ENCODE measurements around the gene GPRIN3. TPM values are rescaled to one million over a fixed set of nuclear protein-coding genes. Genes with fewer than 3 reads are reported as not detected.
"Not testable (repeated sequence)": the region's sequence is repeated elsewhere in the genome, so short reads cannot be mapped to it uniquely, and the experiment has no call there.

The GPRIN3 gene
- total RNA-seq, 4 donors from 2014 or later, result 2.4 to 4.3 (median 2.7) TPM

GRCh38 chr4:89203902-89204301 lies 103.7 kb downstream of the GPRIN3 start:
- no peaks in the 10 kb centered on the region for H3K4me1 ChIP-seq
- H3K27ac ChIP-seq, result no peak overlapping the region
- no peak overlapping the region for H3K4me3 ChIP-seq
- TF ChIP-seq CTCF (IDR thresholded peaks at IDR 0.05) (no peak), POLR2A (IDR thresholded peaks at IDR 0.05) (no peak), EP300 (IDR thresholded peaks at IDR 0.05) (no peak), POLR2AphosphoS5 (IDR thresholded peaks at IDR 0.05) (no peak)
- H3K27me3 ChIP-seq, result no peaks in the 10 kb centered on the region
- ATAC-seq, result no peak
- H3K9me3 ChIP-seq, result no peaks in the 10 kb centered on the region
- WGBS, 2 donors (ENCODE audit: low coverage in 1 of 2), result 69 to 92% methylated on average over 3 of the region's 3 CpGs
- no peaks in the 10 kb centered on the region for H3K36me3 ChIP-seq

DNA sequence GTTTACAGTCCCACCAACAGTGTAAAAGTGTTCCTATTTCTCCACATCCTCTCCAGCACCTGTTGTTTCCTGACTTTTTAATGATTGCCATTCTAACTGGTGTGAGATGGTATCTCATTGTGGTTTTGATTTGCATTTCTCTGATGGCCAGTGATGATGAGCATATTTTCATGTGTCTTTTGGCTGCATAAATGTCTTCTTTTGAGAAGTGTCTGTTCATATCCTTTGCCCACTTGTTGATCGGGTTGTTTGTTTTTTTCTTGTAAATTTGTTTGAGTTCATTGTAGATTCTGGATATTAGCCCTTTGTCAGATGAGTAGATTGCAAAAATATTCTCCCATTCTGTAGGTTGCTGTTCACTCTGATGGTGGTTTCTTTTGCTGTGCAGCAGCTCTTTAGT lies 108.2 kb downstream of the GPRIN3 start:
- WGBS, 2 donors (ENCODE audit: low coverage in 1 of 2), result 0 to 83% methylated on average over 1 of the region's 1 CpG
- H3K4me3 ChIP-seq, H3K4me1 ChIP-seq, H3K27ac ChIP-seq, H3K27me3 ChIP-seq, H3K36me3 ChIP-seq, H3K9me3 ChIP-seq, ATAC-seq: not testable (repeated sequence)

DNA sequence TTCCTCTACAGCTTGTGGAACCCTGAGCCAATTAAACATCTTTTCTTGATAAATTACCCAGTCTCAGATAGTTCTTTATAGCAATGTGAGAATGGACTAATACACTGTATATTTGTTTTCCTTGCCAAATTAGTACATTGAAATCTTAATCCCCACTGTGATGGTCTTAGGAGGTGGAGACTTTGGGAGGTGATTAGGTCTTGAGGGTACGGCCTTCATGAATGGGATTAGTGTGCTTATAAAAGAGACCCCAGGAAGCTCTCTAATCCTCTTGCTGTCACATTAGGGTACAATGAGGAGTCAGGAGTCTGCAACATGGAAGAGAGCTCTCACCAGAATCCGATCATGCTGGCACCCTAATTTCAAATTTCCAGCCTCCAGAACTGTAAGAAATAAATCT lies 109.7 kb downstream of the GPRIN3 start:
- Histone ChIP-seq H3K27ac (no peak overlapping the region), H3K27me3 (no peaks in the 10 kb centered on the region), H3K4me3 (no peak overlapping the region), H3K4me1 (no peaks in the 10 kb centered on the region), H3K9me3 (no peaks in the 10 kb centered on the region), H3K36me3 (no peaks in the 10 kb centered on the region)
- WGBS, 2 donors (ENCODE audit: low coverage in 1 of 2), result 100% methylated on average over 2 of the region's 2 CpGs
- no peak for ATAC-seq
- TF ChIP-seq POLR2AphosphoS5 (IDR thresholded peaks at IDR 0.05), result no peak
- TF ChIP-seq EP300 (IDR thresholded peaks at IDR 0.05), result no peak
- no peak for TF ChIP-seq POLR2A (IDR thresholded peaks at IDR 0.05)
- no peak for TF ChIP-seq CTCF (IDR thresholded peaks at IDR 0.05)

DNA sequence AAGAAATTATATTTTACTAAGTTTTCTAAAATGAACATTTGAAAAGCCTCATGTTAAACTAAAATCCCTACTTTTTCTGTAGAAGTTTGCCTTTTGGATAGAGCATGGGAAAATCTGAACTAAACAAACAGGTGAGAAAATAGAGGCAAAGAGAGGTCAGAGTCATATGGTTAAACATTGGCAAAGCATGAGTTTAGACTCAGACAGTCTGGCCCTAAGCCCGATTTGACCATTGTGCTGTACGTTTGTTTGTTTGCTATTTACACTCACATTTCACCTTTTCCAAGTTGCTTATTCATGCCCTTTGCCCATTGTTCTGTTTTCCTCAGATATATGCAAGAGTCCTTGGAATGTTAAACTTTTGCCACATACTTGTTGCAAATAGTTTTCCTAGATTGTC lies 110.9 kb downstream of the GPRIN3 start:
- H3K4me1 ChIP-seq, result no peaks in the 10 kb centered on the region
- no peak overlapping the region for H3K27ac ChIP-seq
- WGBS, 2 donors (ENCODE audit: low coverage in 1 of 2), result 10 to 25% methylated on average over 2 of the region's 2 CpGs
- no peak for ATAC-seq
- H3K27me3 ChIP-seq, result no peaks in the 10 kb centered on the region
- H3K36me3 ChIP-seq, result no peaks in the 10 kb centered on the region
- H3K4me3 ChIP-seq, result no peak overlapping the region
- H3K9me3 ChIP-seq, result no peaks in the 10 kb centered on the region
- TF ChIP-seq EP300 (IDR thresholded peaks at IDR 0.05) (no peak), CTCF (IDR thresholded peaks at IDR 0.05) (no peak), POLR2A (IDR thresholded peaks at IDR 0.05) (no peak), POLR2AphosphoS5 (IDR thresholded peaks at IDR 0.05) (no peak)

DNA sequence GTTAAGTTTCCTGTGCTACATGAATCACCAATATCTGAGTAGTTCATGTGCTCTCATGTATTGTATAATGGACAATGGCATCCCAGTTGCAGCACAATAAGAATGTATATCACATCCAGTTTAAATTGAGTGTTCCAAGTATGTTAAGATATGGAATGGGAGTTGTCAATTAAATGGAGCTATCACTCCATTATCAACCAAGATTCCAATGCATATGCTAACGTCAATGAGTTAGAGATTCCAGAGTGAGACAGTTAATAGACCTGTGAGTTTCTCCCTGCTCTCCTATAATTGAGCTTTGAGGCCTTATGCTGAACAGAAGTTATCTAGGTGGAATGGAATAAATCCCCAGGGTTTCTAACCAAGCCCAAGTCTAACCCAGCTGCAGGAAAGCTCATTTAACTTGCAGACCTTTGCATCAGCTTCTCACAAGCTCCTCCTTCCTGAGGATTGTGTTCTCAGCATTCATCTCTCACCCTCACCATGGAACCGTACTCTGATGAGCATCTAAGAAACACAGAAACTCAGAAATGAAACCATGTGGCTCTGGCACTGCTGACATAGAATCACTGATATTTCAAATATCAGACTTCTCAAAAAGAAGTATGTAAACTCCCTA lies 111.4 kb downstream of the GPRIN3 start:
- no peaks in the 10 kb centered on the region for H3K4me1 ChIP-seq
- 61 to 83% methylated on average over 1 to 2 of the region's 2 CpGs for WGBS, 2 donors (ENCODE audit: low coverage in 1 of 2)
- no peaks in the 10 kb centered on the region for H3K36me3 ChIP-seq
- no peaks in the 10 kb centered on the region for H3K27me3 ChIP-seq
- TF ChIP-seq POLR2AphosphoS5 (IDR thresholded peaks at IDR 0.05) (no peak), EP300 (IDR thresholded peaks at IDR 0.05) (no peak), POLR2A (IDR thresholded peaks at IDR 0.05) (no peak), CTCF (IDR thresholded peaks at IDR 0.05) (no peak)
- no peaks in the 10 kb centered on the region for H3K9me3 ChIP-seq
- H3K4me3 ChIP-seq, result no peak overlapping the region
- no peak for ATAC-seq
- H3K27ac ChIP-seq, result no peak overlapping the region
